HEK293 (cell line): ENCODE measurements around the gene KICS2.

Source experiments
- TRIM28 ChIP-seq: IDR thresholded peaks from 2 replicates; pipeline ENCODE4 v1.6.1; 2011; ENCODE audit warnings: low read length, control low read depth, borderline replicate concordance
- ZNF174 ChIP-seq: fragments of 450-650 bp; formaldehyde crosslinking; IDR thresholded peaks from 2 replicates; pipeline ENCODE4 v1.5.0; 2017; ENCODE audit warnings: missing biosample characterization, mild to moderate bottlenecking, missing genetic modification characterization
- ZNF202 ChIP-seq: fragments of 450-650 bp; formaldehyde crosslinking; IDR thresholded peaks from 2 replicates; pipeline ENCODE4 v1.5.1; 2016; ENCODE audit warnings: missing biosample characterization, missing genetic modification characterization, borderline replicate concordance
- ZNF24 ChIP-seq: fragments of 450-650 bp; formaldehyde crosslinking; IDR thresholded peaks from 2 replicates; pipeline ENCODE4 v1.5.1; 2016; ENCODE audit warnings: missing biosample characterization, missing genetic modification characterization
- ZNF354C ChIP-seq: fragments of 450-650 bp; formaldehyde crosslinking; IDR thresholded peaks from 2 replicates; pipeline ENCODE4 v1.5.1; 2016; ENCODE audit warnings: missing biosample characterization, missing genetic modification characterization, low read depth, borderline replicate concordance
- ZNF521 ChIP-seq: fragments of 450-650 bp; formaldehyde crosslinking; IDR thresholded peaks from 2 replicates; pipeline ENCODE4 v1.5.1; 2017; ENCODE audit warnings: missing biosample characterization, mild to moderate bottlenecking, missing genetic modification characterization
- ZNF530 ChIP-seq: fragments of 450-650 bp; formaldehyde crosslinking; IDR thresholded peaks from 2 replicates; pipeline ENCODE4 v1.5.1; 2016; ENCODE audit warnings: low read depth, missing biosample characterization, missing genetic modification characterization
- ZNF670 ChIP-seq: fragments of 450-650 bp; formaldehyde crosslinking; IDR thresholded peaks from 2 replicates; pipeline ENCODE4 v1.5.1; 2016; ENCODE audit warnings: missing biosample characterization, missing genetic modification characterization, low read depth
- TF ChIP-seq, protein P1 (sequence below): fragments of 450-650 bp; formaldehyde crosslinking; IDR thresholded peaks from 2 replicates; pipeline ENCODE4 v1.5.1; 2016; ENCODE audit warnings: missing biosample characterization, missing genetic modification characterization

- TF ChIP-seq ZNF174 (tag by site-specific recombination) (no peak), ZNF521 (tag by site-specific recombination) (no peak), ZNF354C (tag by site-specific recombination) (no peak), ZNF202 (tag by site-specific recombination) (no peak), ZNF530 (no peak), ZNF670 (no peak), TRIM28 (no peak), ZNF24 (tag by site-specific recombination) (no peak)
- TF ChIP-seq, protein P1, sequence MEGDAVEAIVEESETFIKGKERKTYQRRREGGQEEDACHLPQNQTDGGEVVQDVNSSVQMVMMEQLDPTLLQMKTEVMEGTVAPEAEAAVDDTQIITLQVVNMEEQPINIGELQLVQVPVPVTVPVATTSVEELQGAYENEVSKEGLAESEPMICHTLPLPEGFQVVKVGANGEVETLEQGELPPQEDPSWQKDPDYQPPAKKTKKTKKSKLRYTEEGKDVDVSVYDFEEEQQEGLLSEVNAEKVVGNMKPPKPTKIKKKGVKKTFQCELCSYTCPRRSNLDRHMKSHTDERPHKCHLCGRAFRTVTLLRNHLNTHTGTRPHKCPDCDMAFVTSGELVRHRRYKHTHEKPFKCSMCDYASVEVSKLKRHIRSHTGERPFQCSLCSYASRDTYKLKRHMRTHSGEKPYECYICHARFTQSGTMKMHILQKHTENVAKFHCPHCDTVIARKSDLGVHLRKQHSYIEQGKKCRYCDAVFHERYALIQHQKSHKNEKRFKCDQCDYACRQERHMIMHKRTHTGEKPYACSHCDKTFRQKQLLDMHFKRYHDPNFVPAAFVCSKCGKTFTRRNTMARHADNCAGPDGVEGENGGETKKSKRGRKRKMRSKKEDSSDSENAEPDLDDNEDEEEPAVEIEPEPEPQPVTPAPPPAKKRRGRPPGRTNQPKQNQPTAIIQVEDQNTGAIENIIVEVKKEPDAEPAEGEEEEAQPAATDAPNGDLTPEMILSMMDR (tag by site-specific recombination) = no peak
These were observed 10.1 kb upstream of the KICS2 start for GRCh38 chr12:64232196-64232595.
